ENCODE data around the gene MRNIP. TPM values are rescaled to one million over a fixed set of nuclear protein-coding genes. Genes with fewer than 3 reads are reported as not detected.

The MRNIP gene
- total and polyA plus RNA-seq, 4 donors = 5.4 to 12.0 (median 7.3) TPM

DNA sequence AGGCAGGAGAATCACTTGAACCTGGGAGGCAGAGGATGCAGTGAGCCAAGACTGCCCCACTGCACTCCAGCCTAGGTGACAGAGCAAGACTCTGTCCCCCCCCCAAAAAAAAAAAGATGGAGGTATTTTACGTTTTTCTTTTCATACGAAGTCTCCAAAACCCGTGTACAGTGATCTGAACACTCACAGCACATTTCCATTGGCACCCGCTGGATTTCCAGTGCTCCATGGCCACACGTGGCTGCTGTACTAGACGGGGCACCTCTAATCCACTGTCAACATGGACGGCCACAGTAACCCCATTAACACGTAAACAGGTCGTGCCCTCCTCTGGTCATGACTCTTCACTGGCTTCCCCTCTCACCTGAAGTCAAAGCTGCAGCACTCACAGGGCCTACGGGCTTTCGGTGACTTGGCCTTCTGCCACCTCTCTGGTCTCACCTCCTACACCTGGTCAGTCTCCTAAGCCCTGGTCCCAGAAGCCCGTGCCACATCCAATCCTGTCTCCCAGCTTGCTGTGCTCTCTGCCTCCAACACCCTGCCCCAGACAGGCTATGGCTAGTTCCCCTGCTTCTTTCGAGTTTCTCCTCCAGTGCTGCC is 27.0 kb upstream of the MRNIP start:
- no peak for DNase-seq (ENCODE audit: low spot score)
- Histone ChIP-seq H3K36me3 (ENCODE audit: control insufficient read depth in 4 of 4, insufficient read depth in 3 of 4, low read depth in 1 of 4, low read length in 3 of 4) (peaks cover 10 to 67% (median 47%) of the 10 kb centered on the region in 4 donors), H3K27me3 (ENCODE audit: control insufficient read depth in 4 of 4, insufficient read depth in 4 of 4, low read length in 3 of 4) (no peaks in the 10 kb centered on the region), H3K9ac (ENCODE audit: low read depth in 1 of 2, low read length in 2 of 2) (no peak overlapping the region), H3K9me3 (ENCODE audit: control insufficient read depth in 4 of 4, low read length in 3 of 4) (peaks cover 5 to 11% (median 8%) of the 10 kb centered on the region in 4 donors), H3K4me1 (ENCODE audit: control insufficient read depth in 4 of 4, insufficient read depth in 4 of 4, low read length in 3 of 4) (no peaks in the 10 kb centered on the region), H3K27ac (ENCODE audit: low read depth in 1 of 2, low read length in 2 of 2) (no peak overlapping the region), H3K4me3 (ENCODE audit: low read depth in 1 of 3, low read length in 3 of 3) (no peak overlapping the region)
- 97% methylated on average over 13 of the region's 13 CpGs for WGBS
- TF ChIP-seq, protein P1, sequence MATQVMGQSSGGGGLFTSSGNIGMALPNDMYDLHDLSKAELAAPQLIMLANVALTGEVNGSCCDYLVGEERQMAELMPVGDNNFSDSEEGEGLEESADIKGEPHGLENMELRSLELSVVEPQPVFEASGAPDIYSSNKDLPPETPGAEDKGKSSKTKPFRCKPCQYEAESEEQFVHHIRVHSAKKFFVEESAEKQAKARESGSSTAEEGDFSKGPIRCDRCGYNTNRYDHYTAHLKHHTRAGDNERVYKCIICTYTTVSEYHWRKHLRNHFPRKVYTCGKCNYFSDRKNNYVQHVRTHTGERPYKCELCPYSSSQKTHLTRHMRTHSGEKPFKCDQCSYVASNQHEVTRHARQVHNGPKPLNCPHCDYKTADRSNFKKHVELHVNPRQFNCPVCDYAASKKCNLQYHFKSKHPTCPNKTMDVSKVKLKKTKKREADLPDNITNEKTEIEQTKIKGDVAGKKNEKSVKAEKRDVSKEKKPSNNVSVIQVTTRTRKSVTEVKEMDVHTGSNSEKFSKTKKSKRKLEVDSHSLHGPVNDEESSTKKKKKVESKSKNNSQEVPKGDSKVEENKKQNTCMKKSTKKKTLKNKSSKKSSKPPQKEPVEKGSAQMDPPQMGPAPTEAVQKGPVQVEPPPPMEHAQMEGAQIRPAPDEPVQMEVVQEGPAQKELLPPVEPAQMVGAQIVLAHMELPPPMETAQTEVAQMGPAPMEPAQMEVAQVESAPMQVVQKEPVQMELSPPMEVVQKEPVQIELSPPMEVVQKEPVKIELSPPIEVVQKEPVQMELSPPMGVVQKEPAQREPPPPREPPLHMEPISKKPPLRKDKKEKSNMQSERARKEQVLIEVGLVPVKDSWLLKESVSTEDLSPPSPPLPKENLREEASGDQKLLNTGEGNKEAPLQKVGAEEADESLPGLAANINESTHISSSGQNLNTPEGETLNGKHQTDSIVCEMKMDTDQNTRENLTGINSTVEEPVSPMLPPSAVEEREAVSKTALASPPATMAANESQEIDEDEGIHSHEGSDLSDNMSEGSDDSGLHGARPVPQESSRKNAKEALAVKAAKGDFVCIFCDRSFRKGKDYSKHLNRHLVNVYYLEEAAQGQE (IDR thresholded peaks at IDR 0.05) = no peak
- no peak for TF ChIP-seq HNF4A (conservative IDR thresholded peaks at IDR 0.05)
- TF ChIP-seq NR2F2 (IDR thresholded peaks at IDR 0.05) = no peak
- no peak for TF ChIP-seq TAF1 (conservative IDR thresholded peaks at IDR 0.05)
- TF ChIP-seq, protein P2, sequence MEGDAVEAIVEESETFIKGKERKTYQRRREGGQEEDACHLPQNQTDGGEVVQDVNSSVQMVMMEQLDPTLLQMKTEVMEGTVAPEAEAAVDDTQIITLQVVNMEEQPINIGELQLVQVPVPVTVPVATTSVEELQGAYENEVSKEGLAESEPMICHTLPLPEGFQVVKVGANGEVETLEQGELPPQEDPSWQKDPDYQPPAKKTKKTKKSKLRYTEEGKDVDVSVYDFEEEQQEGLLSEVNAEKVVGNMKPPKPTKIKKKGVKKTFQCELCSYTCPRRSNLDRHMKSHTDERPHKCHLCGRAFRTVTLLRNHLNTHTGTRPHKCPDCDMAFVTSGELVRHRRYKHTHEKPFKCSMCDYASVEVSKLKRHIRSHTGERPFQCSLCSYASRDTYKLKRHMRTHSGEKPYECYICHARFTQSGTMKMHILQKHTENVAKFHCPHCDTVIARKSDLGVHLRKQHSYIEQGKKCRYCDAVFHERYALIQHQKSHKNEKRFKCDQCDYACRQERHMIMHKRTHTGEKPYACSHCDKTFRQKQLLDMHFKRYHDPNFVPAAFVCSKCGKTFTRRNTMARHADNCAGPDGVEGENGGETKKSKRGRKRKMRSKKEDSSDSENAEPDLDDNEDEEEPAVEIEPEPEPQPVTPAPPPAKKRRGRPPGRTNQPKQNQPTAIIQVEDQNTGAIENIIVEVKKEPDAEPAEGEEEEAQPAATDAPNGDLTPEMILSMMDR (IDR thresholded peaks at IDR 0.05; ENCODE audit: low read depth, low read length, missing input control) = no peak
- no peak for TF ChIP-seq RAD21 (IDR thresholded peaks at IDR 0.05)
- no peak for TF ChIP-seq GABPA (IDR thresholded peaks at IDR 0.05 in 1 of 2, conservative IDR thresholded peaks at IDR 0.05 in 1 of 2)
- TF ChIP-seq FOXA2 (IDR thresholded peaks at IDR 0.05) = no peak
- TF ChIP-seq, protein P3, sequence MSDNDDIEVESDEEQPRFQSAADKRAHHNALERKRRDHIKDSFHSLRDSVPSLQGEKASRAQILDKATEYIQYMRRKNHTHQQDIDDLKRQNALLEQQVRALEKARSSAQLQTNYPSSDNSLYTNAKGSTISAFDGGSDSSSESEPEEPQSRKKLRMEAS (IDR thresholded peaks at IDR 0.05) = no peak
- TF ChIP-seq, protein P4, sequence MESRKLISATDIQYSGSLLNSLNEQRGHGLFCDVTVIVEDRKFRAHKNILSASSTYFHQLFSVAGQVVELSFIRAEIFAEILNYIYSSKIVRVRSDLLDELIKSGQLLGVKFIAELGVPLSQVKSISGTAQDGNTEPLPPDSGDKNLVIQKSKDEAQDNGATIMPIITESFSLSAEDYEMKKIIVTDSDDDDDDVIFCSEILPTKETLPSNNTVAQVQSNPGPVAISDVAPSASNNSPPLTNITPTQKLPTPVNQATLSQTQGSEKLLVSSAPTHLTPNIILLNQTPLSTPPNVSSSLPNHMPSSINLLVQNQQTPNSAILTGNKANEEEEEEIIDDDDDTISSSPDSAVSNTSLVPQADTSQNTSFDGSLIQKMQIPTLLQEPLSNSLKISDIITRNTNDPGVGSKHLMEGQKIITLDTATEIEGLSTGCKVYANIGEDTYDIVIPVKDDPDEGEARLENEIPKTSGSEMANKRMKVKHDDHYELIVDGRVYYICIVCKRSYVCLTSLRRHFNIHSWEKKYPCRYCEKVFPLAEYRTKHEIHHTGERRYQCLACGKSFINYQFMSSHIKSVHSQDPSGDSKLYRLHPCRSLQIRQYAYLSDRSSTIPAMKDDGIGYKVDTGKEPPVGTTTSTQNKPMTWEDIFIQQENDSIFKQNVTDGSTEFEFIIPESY (IDR thresholded peaks at IDR 0.05) = no peak
- TF ChIP-seq YY1 (IDR thresholded peaks at IDR 0.05) = no peak
- TF ChIP-seq FOXA1 (IDR thresholded peaks at IDR 0.05) = no peak
- TF ChIP-seq RXRA (IDR thresholded peaks at IDR 0.05) = no peak
- no peak for TF ChIP-seq JUND (IDR thresholded peaks at IDR 0.05)
- no peak for TF ChIP-seq EGR1 (IDR thresholded peaks at IDR 0.05; ENCODE audit: low read depth in 2 of 2)

DNA sequence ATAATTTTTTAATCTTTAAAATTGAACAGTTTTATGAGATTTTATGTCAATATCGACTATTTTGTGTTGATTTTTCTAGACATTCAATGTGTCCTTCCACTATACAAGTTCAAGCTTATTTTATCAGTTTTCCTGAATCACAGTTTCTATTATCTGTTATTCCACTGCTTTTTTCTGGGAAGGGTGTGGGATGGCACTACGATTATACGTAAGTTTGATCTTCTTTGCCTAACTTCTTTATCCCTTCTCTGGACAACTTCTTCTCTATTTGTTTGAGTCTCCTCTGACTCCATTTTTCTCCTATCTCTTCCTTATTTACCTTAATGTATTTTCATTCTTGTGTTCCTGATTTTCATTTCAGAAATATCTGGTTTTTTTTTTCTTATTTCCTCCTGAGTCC is 24.5 kb upstream of the MRNIP start:
- TF ChIP-seq, protein P4 (IDR thresholded peaks at IDR 0.05) = no peak
- TF ChIP-seq, protein P1 (IDR thresholded peaks at IDR 0.05) = no peak
- TF ChIP-seq FOXA1 (IDR thresholded peaks at IDR 0.05) (no peak), RAD21 (IDR thresholded peaks at IDR 0.05) (no peak), HNF4A (conservative IDR thresholded peaks at IDR 0.05) (no peak), RXRA (IDR thresholded peaks at IDR 0.05) (no peak), EGR1 (IDR thresholded peaks at IDR 0.05; ENCODE audit: low read depth in 2 of 2) (no peak), HNF4G (IDR thresholded peaks at IDR 0.05) (no peak), SP1 (IDR thresholded peaks at IDR 0.05) (no peak)
- TF ChIP-seq, protein P3 (IDR thresholded peaks at IDR 0.05) = no peak
- Histone ChIP-seq H3K4me1 (ENCODE audit: control insufficient read depth in 4 of 4, insufficient read depth in 4 of 4, low read length in 3 of 4) (no peaks in the 10 kb centered on the region), H3K36me3 (ENCODE audit: control insufficient read depth in 4 of 4, insufficient read depth in 3 of 4, low read depth in 1 of 4, low read length in 3 of 4) (peaks cover 2 to 63% (median 37%) of the 10 kb centered on the region in 4 donors), H3K4me3 (ENCODE audit: low read depth in 1 of 3, low read length in 3 of 3) (no peak overlapping the region), H3K27ac (ENCODE audit: low read depth in 1 of 2, low read length in 2 of 2) (no peak overlapping the region), H3K9me3 (ENCODE audit: control insufficient read depth in 4 of 4, low read length in 3 of 4) (peaks cover 5 to 11% (median 8%) of the 10 kb centered on the region in 4 donors), H3K9ac (ENCODE audit: low read depth in 1 of 2, low read length in 2 of 2) (no peak overlapping the region), H3K27me3 (ENCODE audit: control insufficient read depth in 4 of 4, insufficient read depth in 4 of 4, low read length in 3 of 4) (no peaks in the 10 kb centered on the region)
- WGBS = 98% methylated on average over 3 of the region's 3 CpGs
- no peak for DNase-seq (ENCODE audit: low spot score)
